Sigmoid colon (tissue), 7 donors: ENCODE data around the gene HK2. TPM values are rescaled to one million over a fixed set of nuclear protein-coding genes. Genes with fewer than 3 reads are reported as not detected.

Experiments
- DNase-seq: peaks from one replicate; pipeline ENCODE4 v3.0.0-alpha.2; 2019
- H3K27ac ChIP-seq, 4 donors: fragments of 200-600 bp; sonication (generic); one replicate each; pipeline ENCODE4 v1.5.1; 2016 to 2019; ENCODE audit warnings: mild to moderate bottlenecking in 1 of 4
- H3K27me3 ChIP-seq, 3 donors: fragments of 200-600 bp; sonication (generic); one replicate each; pipeline ENCODE4 v1.5.1; 2019; ENCODE audit warnings: mild to moderate bottlenecking in 1 of 3
- H3K36me3 ChIP-seq, 4 donors: fragments of 200-600 bp; sonication (generic); one replicate each; pipeline ENCODE4 v1.5.1; 2016 to 2019
- H3K4me1 ChIP-seq, 4 donors: fragments of 200-600 bp; sonication (generic); one replicate each; pipeline ENCODE4 v1.5.1; 2017 to 2019
- H3K4me3 ChIP-seq, 4 donors: fragments of 200-600 bp; sonication (generic); one replicate each; pipeline ENCODE4 v1.5.1; 2017 to 2019; ENCODE audit warnings: mild to moderate bottlenecking in 2 of 4, moderate library complexity in 1 of 4
- H3K9me3 ChIP-seq, 4 donors: fragments of 200-600 bp in 3 of 4; sonication (generic) in 3 of 4; one replicate each; pipeline versions ENCODE4 v1.5.1 to v1.6.1; 2013 to 2019
- CTCF ChIP-seq, 4 experiments: fragments of 450-650 bp in 3 of 4; fragments of 200-600 bp in 1 of 4; IDR thresholded peaks; one replicate each; pipeline ENCODE4 v1.5.1; 2016 to 2019; ENCODE audit warnings: antibody characterized with exemption in 4 of 4, mild to moderate bottlenecking in 3 of 4, moderate library complexity in 2 of 4
- EP300 ChIP-seq, 4 donors: sonication (generic); formaldehyde crosslinking; IDR thresholded peaks; one replicate each; pipeline ENCODE4 v1.6.1; 2017; ENCODE audit warnings: antibody characterized with exemption in 4 of 4
- POLR2A ChIP-seq, 2 donors: fragments of 450-650 bp; IDR thresholded peaks; one replicate each; pipeline ENCODE4 v1.6.1; 2016; ENCODE audit warnings: antibody characterized with exemption in 2 of 2, mild to moderate bottlenecking in 2 of 2, moderate library complexity in 2 of 2
- POLR2AphosphoS5 ChIP-seq, 4 donors: sonication (generic); formaldehyde crosslinking; IDR thresholded peaks; one replicate each; pipeline ENCODE4 v1.6.1; 2017; ENCODE audit warnings: antibody characterized with exemption in 4 of 4
- WGBS, 2 donors: extraction: QIAGEN DNeasy Blood & Tissue Kit; methylation state at CpG; one replicate each; pipeline ENCODE4 v1.1.7; 2013; 5-methylcytosine and 5-hydroxymethylcytosine counted together
- intact Hi-C: fragments of 100-400 bp; cut with DNase I; formaldehyde crosslinking; loops from one replicate; pipeline ENCODE4 v1.15.1; 2023
- polyA plus RNA-seq, 3 donors: library from polyadenylated mRNA; stranded (reverse); fragments of 200-250 nt; gene quantifications; one replicate each; pipeline ENCODE4 v1.2.3, GENCODE V29; 2013
- total RNA-seq, 4 donors: library from RNA; depleted of rRNA; stranded (reverse); fragments of >200 nt; gene quantifications; one replicate each; pipeline ENCODE4 v1.1.0, GENCODE V29; 2016
- donor health status: healthy with polysubstance abuse.
- donor health status: Bipolar disorder and iron deficiency.
- donor health status: healthy.

Gene HK2
- total and polyA plus RNA-seq, 7 donors = 1.3 to 118 (median 1.9) TPM

GRCh38 chr2:74916394-74916793, 82.5 kb downstream of the HK2 start:
- Histone ChIP-seq H3K4me1 (peaks cover 0 to 4% (median 4%) of the 10 kb centered on the region in 4 donors), H3K4me3 (no peak overlapping the region), H3K27me3 (peaks cover 0 to 32% (median 2%) of the 10 kb centered on the region in 3 donors), H3K27ac (no peak overlapping the region), H3K36me3 (no peaks in the 10 kb centered on the region), H3K9me3 (no peaks in the 10 kb centered on the region)
- WGBS, 2 donors = 71 to 74% methylated on average over 2 of the region's 2 CpGs
- intact Hi-C loops = loop anchor here (5.0 kb wide), 1 partner anchor 711 kb away; no protein-coding TSS in a partner anchor
- TF ChIP-seq POLR2A (IDR thresholded peaks at IDR 0.05) (no peak), POLR2AphosphoS5 (IDR thresholded peaks at IDR 0.05) (no peak)
- no peak for DNase-seq

GRCh38 chr2:74917702-74918619, 84.0 kb downstream of the HK2 start:
- no peaks in the 10 kb centered on the region for H3K36me3 ChIP-seq
- H3K27me3 ChIP-seq = peaks cover 0 to 22% (median 0%) of the 10 kb centered on the region in 3 donors
- intact Hi-C loops = loop anchor here (2.0 to 5.0 kb wide), 2 partner anchors 487 to 709 kb away; no protein-coding TSS in a partner anchor
- no peaks in the 10 kb centered on the region for H3K9me3 ChIP-seq
- TF ChIP-seq POLR2AphosphoS5 (IDR thresholded peaks at IDR 0.05) = no peak
- TF ChIP-seq POLR2A (IDR thresholded peaks at IDR 0.05) = no peak
- TF ChIP-seq CTCF (IDR thresholded peaks at IDR 0.05) = no peak
- DNase-seq = no peak
- H3K4me3 ChIP-seq = no peak overlapping the region
- no peak overlapping the region for H3K27ac ChIP-seq
- peaks cover 0 to 4% (median 4%) of the 10 kb centered on the region in 4 donors for H3K4me1 ChIP-seq
- 76 to 82% methylated on average over 20 of the region's 20 CpGs for WGBS, 2 donors

- Histone ChIP-seq H3K4me3 (peak overlapping the region in 3 of 4 donors; percentile 27 to 33 (median 32)), H3K27me3 (peaks cover 0 to 15% (median 0%) of the 10 kb centered on the region in 3 donors), H3K27ac (no peak overlapping the region), H3K36me3 (no peaks in the 10 kb centered on the region), H3K4me1 (peaks cover 0 to 4% (median 4%) of the 10 kb centered on the region in 4 donors), H3K9me3 (no peaks in the 10 kb centered on the region)
- intact Hi-C loops = loop anchor here (2.0 to 5.0 kb wide), 3 partner anchors 485 to 707 kb away; no protein-coding TSS in a partner anchor
- WGBS, 2 donors = 2 to 3% methylated on average over 34 of the region's 34 CpGs
- no peak for DNase-seq
- TF ChIP-seq CTCF (IDR thresholded peaks at IDR 0.05) = peak; percentile 68 to 91 (median 80)
- no peak for TF ChIP-seq POLR2A (IDR thresholded peaks at IDR 0.05)
These were observed 85.9 kb downstream of the HK2 start for GRCh38 chr2:74919827-74920226.

GRCh38 chr2:74921236-74921736, 87.4 kb downstream of the HK2 start:
- DNase-seq = no peak
- H3K9me3 ChIP-seq = no peaks in the 10 kb centered on the region
- no peak overlapping the region for H3K27ac ChIP-seq
- H3K4me1 ChIP-seq = peaks cover 0 to 4% (median 4%) of the 10 kb centered on the region in 4 donors
- 91 to 97% methylated on average over 2 of the region's 2 CpGs for WGBS, 2 donors
- H3K36me3 ChIP-seq = no peaks in the 10 kb centered on the region
- TF ChIP-seq CTCF (IDR thresholded peaks at IDR 0.05) (no peak), EP300 (IDR thresholded peaks at IDR 0.05) (no peak), POLR2AphosphoS5 (IDR thresholded peaks at IDR 0.05) (no peak), POLR2A (IDR thresholded peaks at IDR 0.05) (no peak)
- H3K27me3 ChIP-seq = peaks cover 0 to 15% (median 0%) of the 10 kb centered on the region in 3 donors
- intact Hi-C loops = loop anchor here (5.0 kb wide), 1 partner anchor 686 kb away; no protein-coding TSS in a partner anchor
- no peak overlapping the region for H3K4me3 ChIP-seq
